Coronary artery (tissue), 2 donors: ENCODE results near the gene ABCB10.
"Not testable (repeated sequence)": the region's sequence is repeated elsewhere in the genome, so short reads cannot be mapped to it uniquely, and the experiment has no call there.

Experiments
- DNase-seq: peaks from one replicate; pipeline ENCODE4 v3.0.0-alpha.2; 2017; ENCODE audit warnings: low spot score
- H3K27ac ChIP-seq, 2 donors: fragments of 200-600 bp; sonication (generic); one replicate each; pipeline ENCODE4 v1.5.1; 2016 to 2019
- H3K4me3 ChIP-seq: fragments of 200-600 bp; sonication (generic); 2 replicates; pipeline ENCODE4 v1.5.1; 2016; ENCODE audit warnings: mild to moderate bottlenecking, moderate library complexity
- CTCF ChIP-seq: fragments of 200-600 bp; sonication (generic); IDR thresholded peaks from one replicate; pipeline ENCODE4 v1.5.1; 2019; ENCODE audit warnings: antibody characterized with exemption

Gene ABCB10

GRCh38 chr1:229482511-229482910, 76.0 kb downstream of the ABCB10 start:
- H3K27ac ChIP-seq, result no peak overlapping the region
- no peak overlapping the region for H3K4me3 ChIP-seq
- no peak for DNase-seq
- TF ChIP-seq CTCF, result no peak

GRCh38 chr1:229480495-229480894, 78.0 kb downstream of the ABCB10 start:
- Histone ChIP-seq H3K27ac (no peak overlapping the region), H3K4me3 (no peak overlapping the region)
- TF ChIP-seq CTCF, result no peak
- no peak for DNase-seq

GRCh38 chr1:229479660-229480399, 78.7 kb downstream of the ABCB10 start:
- no peak overlapping the region for H3K4me3 ChIP-seq
- DNase-seq, result no peak
- no peak overlapping the region for H3K27ac ChIP-seq
- no peak for TF ChIP-seq CTCF

- Histone ChIP-seq H3K4me3 (no peak overlapping the region), H3K27ac (no peak overlapping the region)
- DNase-seq, result no peak
- TF ChIP-seq CTCF, result no peak
These were observed 79.7 kb downstream of the ABCB10 start for GRCh38 chr1:229478852-229479251.

GRCh38 chr1:229475859-229476258, 82.6 kb downstream of the ABCB10 start:
- not testable (repeated sequence) for H3K27ac ChIP-seq, DNase-seq, H3K4me3 ChIP-seq

- Histone ChIP-seq H3K4me3 (no peak overlapping the region), H3K27ac (no peak overlapping the region)
- no peak for TF ChIP-seq CTCF
- no peak for DNase-seq
These were observed 84.0 kb downstream of the ABCB10 start for GRCh38 chr1:229474509-229474908.

GRCh38 chr1:229471175-229471574, 87.3 kb downstream of the ABCB10 start:
- H3K4me3 ChIP-seq, result no peak overlapping the region
- no peak for TF ChIP-seq CTCF
- H3K27ac ChIP-seq, result no peak overlapping the region
- no peak for DNase-seq
